Subcutaneous adipose tissue (tissue), 4 donors: ENCODE measurements around the gene HNRNPR. TPM values are rescaled to one million over a fixed set of nuclear protein-coding genes. Genes with fewer than 3 reads are reported as not detected.

Source experiments
- total RNA-seq, 4 donors: library from RNA; depleted of rRNA; stranded (reverse); fragments of >200 nt; gene quantifications; one replicate each; pipeline ENCODE4 v1.1.0, GENCODE V29; 2016
- TF ChIP-seq, protein P1 (sequence below): fragments of 450-650 bp; IDR thresholded peaks from one replicate; pipeline ENCODE4 v1.5.1; 2016; ENCODE audit warnings: low read depth, mild to moderate bottlenecking, control low read depth, antibody characterized with exemption, moderate library complexity

The HNRNPR gene
- total RNA-seq, 4 donors from 2014 or later, result 45.6 to 68.0 (median 64.5) TPM

DNA sequence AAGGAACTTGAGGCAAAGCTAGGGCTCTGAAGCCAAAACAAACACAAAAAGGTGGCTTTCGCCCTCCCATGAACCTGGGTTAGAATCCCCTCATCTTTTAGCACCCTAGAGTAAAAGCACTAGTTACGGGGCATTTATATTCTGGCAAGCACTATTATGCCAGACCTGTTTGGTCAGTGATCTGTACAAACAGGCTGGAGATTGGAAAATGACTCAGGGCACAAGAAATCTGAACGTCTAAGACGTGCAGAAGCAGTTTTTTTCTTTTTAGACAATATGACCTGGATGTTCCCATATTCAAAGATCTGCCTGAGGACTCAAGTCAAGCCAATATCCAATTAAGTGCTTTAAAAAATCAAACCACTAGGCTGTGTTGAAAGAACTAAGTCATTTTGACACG, 22.5 kb upstream of the HNRNPR start:
- TF ChIP-seq, protein P1, sequence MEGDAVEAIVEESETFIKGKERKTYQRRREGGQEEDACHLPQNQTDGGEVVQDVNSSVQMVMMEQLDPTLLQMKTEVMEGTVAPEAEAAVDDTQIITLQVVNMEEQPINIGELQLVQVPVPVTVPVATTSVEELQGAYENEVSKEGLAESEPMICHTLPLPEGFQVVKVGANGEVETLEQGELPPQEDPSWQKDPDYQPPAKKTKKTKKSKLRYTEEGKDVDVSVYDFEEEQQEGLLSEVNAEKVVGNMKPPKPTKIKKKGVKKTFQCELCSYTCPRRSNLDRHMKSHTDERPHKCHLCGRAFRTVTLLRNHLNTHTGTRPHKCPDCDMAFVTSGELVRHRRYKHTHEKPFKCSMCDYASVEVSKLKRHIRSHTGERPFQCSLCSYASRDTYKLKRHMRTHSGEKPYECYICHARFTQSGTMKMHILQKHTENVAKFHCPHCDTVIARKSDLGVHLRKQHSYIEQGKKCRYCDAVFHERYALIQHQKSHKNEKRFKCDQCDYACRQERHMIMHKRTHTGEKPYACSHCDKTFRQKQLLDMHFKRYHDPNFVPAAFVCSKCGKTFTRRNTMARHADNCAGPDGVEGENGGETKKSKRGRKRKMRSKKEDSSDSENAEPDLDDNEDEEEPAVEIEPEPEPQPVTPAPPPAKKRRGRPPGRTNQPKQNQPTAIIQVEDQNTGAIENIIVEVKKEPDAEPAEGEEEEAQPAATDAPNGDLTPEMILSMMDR, result no peak

- TF ChIP-seq, protein P1, result no peak
Measured at GRCh38 chr1:23366146-23366545, 22.1 kb upstream of the HNRNPR start.

- TF ChIP-seq, protein P1, result no peak
Measured at GRCh38 chr1:23362218-23362713, 18.2 kb upstream of the HNRNPR start.

DNA sequence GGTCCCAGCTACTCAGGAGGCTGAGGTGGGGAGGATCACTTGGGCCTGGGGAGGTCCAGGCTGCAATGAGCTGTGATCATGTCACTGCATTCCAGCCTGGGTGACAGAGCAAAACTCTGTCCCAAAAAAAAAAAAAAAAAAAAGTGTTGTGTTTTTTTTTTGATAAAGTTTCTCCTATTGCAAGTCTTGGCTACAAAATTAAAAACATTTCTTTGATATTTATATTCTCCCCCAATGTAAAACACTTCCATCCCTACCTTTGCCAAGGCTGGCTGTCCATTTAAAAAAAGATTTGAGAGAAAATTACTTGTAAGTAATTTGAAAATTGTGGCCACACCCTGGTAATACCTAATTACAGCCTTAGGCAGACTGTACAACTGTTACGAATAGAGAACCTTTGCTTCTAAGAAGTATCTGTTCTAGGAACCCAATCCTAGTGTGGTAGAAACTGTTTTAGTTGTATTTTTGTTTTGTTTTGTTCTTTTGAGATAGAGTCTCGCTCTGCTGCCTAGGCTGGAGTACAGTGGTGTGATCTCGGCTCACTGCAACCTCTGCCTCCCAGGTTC, 14.3 kb upstream of the HNRNPR start:
- TF ChIP-seq, protein P1, result no peak

- TF ChIP-seq, protein P1, result no peak
Measured at GRCh38 chr1:23357138-23357908, 13.2 kb upstream of the HNRNPR start.

DNA sequence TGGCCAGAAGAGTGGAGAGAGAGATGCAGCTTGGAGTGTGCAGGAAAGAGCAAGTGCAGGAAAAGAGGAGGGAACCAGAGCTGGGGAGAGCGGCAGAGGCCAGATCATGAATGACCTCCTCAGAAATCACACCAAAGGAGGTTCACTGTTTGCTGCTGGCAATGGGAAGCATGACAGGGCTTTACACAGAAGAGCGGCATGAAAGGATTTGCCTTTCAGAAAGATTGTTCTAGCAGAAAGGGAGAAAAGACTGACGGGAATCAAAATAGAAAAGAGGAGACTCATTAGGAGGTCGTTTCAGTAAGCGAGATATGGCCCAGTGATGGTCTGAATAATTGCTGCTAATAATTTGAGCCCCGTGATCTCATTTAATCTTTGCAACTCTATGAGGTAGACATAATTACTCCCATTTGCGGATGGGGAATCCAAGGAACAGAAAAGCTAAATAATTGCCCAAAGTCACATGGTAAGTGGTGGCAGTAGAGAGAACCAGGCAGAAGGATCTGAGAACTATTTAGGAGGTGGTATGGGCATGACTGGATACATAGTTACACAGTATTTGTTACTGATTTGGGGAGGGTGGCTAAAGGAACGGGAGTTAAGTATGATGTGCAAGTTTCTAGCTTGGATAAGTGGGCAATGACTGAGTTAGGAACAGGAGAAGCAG, 12.5 kb upstream of the HNRNPR start:
- TF ChIP-seq, protein P1, result no peak

- TF ChIP-seq, protein P1, result no peak
Measured at GRCh38 chr1:23354245-23354644, 10.2 kb upstream of the HNRNPR start.
